ENCODE data around the gene ANKRD39. TPM values are rescaled to one million over a fixed set of nuclear protein-coding genes. Genes with fewer than 3 reads are reported as not detected.
A peak's percentile ranks its signal among the peaks of the same experiment; 100 is the strongest.

The ANKRD39 gene
- total and polyA plus RNA-seq, 2 experiments from 2014 or later, result 17.5 to 32.0 TPM

GRCh38 chr2:96823198-96823597 lies 34.6 kb downstream of the ANKRD39 start:
- Histone ChIP-seq H3K4me2 (no peak overlapping the region), H3K9me2 (ENCODE audit: insufficient read depth) (no peaks in the 10 kb centered on the region), H2AFZ (no peak overlapping the region), H3K4me1 (ENCODE audit: insufficient read depth) (peaks cover 6% of the 10 kb centered on the region), H3K79me2 (replicated peaks; ENCODE audit: insufficient read depth) (peaks cover 66% of the 10 kb centered on the region), H3K27me3 (ENCODE audit: insufficient read depth) (no peaks in the 10 kb centered on the region), H3K36me3 (ENCODE audit: insufficient read depth) (no peaks in the 10 kb centered on the region; the same call in 1 of the 2 replicates), H3F3A (replicated peaks; ENCODE audit: low read depth) (no peaks in the 10 kb centered on the region), H3K27ac (ENCODE audit: low read depth) (0 out of 2 replicates have a peak overlapping the region, but pooled peaks have one; percentile 39), H4K20me1 (replicated peaks; ENCODE audit: insufficient read depth) (peaks cover 41% of the 10 kb centered on the region), H3K4me3 (no peak overlapping the region)
- Mint-ChIP-seq H3K27me3 (ENCODE audit: insufficient read depth, low read depth, poor library complexity) (peaks cover 7% of the 10 kb centered on the region), H3K36me3 (ENCODE audit: low read depth) (peaks cover 68% of the 10 kb centered on the region), H3K4me3 (no peak overlapping the region), H3K9me3 (no peaks in the 10 kb centered on the region), H3K27ac (no peak overlapping the region), H3K4me1 (peaks cover 31% of the 10 kb centered on the region)
- TF ChIP-seq NANOG (IDR thresholded peaks at IDR 0.05; ENCODE audit: borderline replicate concordance) (no peak), CTCF (conservative IDR thresholded peaks at IDR 0.05; ENCODE audit: low read depth in 2 of 2) (no peak), JUNB (IDR thresholded peaks at IDR 0.05; ENCODE audit: unreplicated experiment) (no peak), REST (IDR thresholded peaks at IDR 0.05; ENCODE audit: unreplicated experiment) (no peak), EZH2 (IDR thresholded peaks at IDR 0.05; ENCODE audit: low read depth, unreplicated experiment) (no peak), ZNF331 (CRISPR knock-in tag; IDR thresholded peaks at IDR 0.05; ENCODE audit: low read depth) (no peak), POLR2AphosphoS5 (IDR thresholded peaks at IDR 0.05; ENCODE audit: low read depth) (no peak), EZH2phosphoT487 (IDR thresholded peaks at IDR 0.05; ENCODE audit: unreplicated experiment) (no peak), ETS1 (IDR thresholded peaks at IDR 0.05) (no peak), CREB1 (CRISPR knock-in tag; IDR thresholded peaks at IDR 0.05; ENCODE audit: low read depth) (no peak)
- DNase-seq (ENCODE audit: low spot score), result no peak
- no peak for ATAC-seq

Measured in GM23338 (cell line).